ENCODE data around the gene MAD1L1. TPM values are rescaled to one million over a fixed set of nuclear protein-coding genes. Genes with fewer than 3 reads are reported as not detected.

MAD1L1 gene
- 48.4 TPM for total RNA-seq
- long read RNA-seq, transcript MAD1L1-204 (19 exons, 2,991 nt), result minor isoform, 9 of 113 reads
- long read RNA-seq, transcript MAD1L1-202 (19 exons, 2,762 nt), result major isoform, 10 of 113 reads
- long read RNA-seq, partial matches to known transcripts, result 11 of 113 reads
- long read RNA-seq, other reads (novel, unspliced or antisense), result 81 of 113 reads

GRCh38 chr7:2232766-2233520 lies at the start of gene MAD1L1:
Gene MAD1L1 (minus strand): TSS chr7:2232945. CDS start chr7:2230133, 2,812 bp downstream.
- Histone ChIP-seq H3K27me3 (no peaks in the 10 kb centered on the region), H3K4me1 (peaks cover 27% of the 10 kb centered on the region), H3K4me3 (peak within 1 kb of the TSS; percentile 98), H3K36me3 (peaks cover 28% of the 10 kb centered on the region), H3K27ac (peak within 1 kb of the TSS; percentile 72), H3K9me3 (no peaks in the 10 kb centered on the region)
- DNase-seq, result peak; percentile 94
- peak; percentile 91 for ATAC-seq
- TF ChIP-seq CTCF (IDR thresholded peaks at IDR 0.05), result no peak
- intact Hi-C loops (cut with DNase I), result no loop called here

DNA sequence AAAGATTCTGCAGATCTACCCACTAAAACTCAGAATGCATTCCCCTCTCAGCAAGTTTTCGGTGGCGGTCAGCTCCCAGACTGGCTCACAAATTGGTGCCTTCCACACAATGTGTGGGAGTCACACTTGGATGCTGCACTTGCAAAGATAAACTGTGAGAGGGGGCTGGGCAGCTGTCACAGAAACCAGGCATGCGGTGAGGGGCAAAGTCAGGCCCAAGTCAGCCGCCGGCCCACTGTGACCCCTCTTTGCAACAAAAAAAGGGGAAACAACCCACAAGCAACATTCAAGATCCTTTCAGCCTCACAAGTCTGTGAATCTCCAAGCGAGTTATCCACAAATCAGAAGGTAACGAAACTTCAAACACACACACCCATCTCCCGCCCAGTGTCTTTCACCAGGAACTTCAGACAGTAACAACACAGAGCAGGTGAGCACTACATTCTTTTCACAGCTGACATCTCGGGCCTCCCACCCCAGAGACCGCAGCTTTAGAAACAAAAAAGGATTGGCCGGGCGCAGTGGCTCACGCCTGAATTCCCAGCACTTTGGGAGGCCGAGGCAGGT lies 49.5 kb upstream of the MAD1L1 start:
- no peak overlapping the region for H3K27ac ChIP-seq
- ATAC-seq (no peak), DNase-seq (no peak)
- H3K27me3 ChIP-seq, result no peaks in the 10 kb centered on the region
- intact Hi-C loops (cut with DNase I), result no loop called here
- H3K4me3 ChIP-seq, result no peak overlapping the region
- no peaks in the 10 kb centered on the region for H3K36me3 ChIP-seq
- TF ChIP-seq CTCF (IDR thresholded peaks at IDR 0.05), result no peak
- no peaks in the 10 kb centered on the region for H3K9me3 ChIP-seq
- peaks cover 11% of the 10 kb centered on the region for H3K4me1 ChIP-seq

GRCh38 chr7:2281541-2281940 lies 48.8 kb upstream of the MAD1L1 start:
- TF ChIP-seq CTCF (IDR thresholded peaks at IDR 0.05), result no peak
- peaks cover 11% of the 10 kb centered on the region for H3K4me1 ChIP-seq
- H3K9me3 ChIP-seq, result no peaks in the 10 kb centered on the region
- peak; percentile 23 for ATAC-seq
- peaks cover 4% of the 10 kb centered on the region for H3K36me3 ChIP-seq
- H3K27me3 ChIP-seq, result no peaks in the 10 kb centered on the region
- intact Hi-C loops (cut with DNase I), result no loop called here
- H3K27ac ChIP-seq, result no peak overlapping the region
- DNase-seq, result no peak
- no peak overlapping the region for H3K4me3 ChIP-seq

DNA sequence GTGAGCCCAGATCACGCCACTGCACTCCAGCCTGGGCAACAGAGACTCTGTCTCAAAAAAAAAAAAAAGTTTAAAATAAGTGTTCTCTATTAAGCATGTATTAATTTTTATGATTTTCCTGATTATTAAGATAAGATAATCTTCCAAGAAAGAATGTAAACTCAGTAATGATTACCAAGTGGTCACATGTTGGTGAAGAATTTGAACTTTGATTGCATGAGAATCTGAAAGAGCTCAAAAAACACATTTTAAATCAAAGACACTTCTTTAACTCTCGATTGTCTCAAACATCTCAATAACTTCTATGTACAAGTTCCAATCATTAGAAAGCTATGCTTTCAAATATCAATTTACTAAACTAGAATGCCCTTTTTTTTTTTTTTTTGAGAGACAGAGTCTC lies 47.7 kb upstream of the MAD1L1 start:
- Histone ChIP-seq H3K9me3 (no peaks in the 10 kb centered on the region), H3K4me1 (peaks cover 11% of the 10 kb centered on the region), H3K4me3 (no peak overlapping the region), H3K36me3 (peaks cover 11% of the 10 kb centered on the region), H3K27me3 (no peaks in the 10 kb centered on the region), H3K27ac (no peak overlapping the region)
- ATAC-seq (no peak), DNase-seq (no peak)
- intact Hi-C loops (cut with DNase I), result no loop called here
- no peak for TF ChIP-seq CTCF (IDR thresholded peaks at IDR 0.05)

DNA sequence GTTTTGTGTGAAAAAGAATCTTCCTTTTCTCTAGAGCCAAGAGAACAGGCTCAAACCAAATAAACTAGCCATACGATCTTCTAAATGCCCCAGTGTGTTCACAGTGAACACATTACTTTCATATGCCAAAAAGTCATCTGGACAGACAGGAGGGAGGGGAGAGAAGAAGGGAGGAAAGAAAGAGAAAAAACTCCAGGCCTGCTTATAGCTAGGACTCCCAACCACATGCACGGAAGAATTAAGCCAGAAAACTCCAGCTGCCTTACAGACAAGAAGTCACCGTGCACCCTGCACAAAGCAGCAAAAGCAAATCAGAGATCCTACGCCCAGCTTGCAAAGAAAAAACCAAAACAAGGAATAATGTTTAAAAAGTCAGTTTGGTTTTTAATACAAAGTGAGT lies 47.2 kb upstream of the MAD1L1 start:
- no peak overlapping the region for H3K4me3 ChIP-seq
- intact Hi-C loops (cut with DNase I), result no loop called here
- H3K27ac ChIP-seq, result no peak overlapping the region
- DNase-seq (no peak), ATAC-seq (no peak)
- peaks cover 13% of the 10 kb centered on the region for H3K36me3 ChIP-seq
- no peaks in the 10 kb centered on the region for H3K27me3 ChIP-seq
- no peak for TF ChIP-seq CTCF (IDR thresholded peaks at IDR 0.05)
- no peaks in the 10 kb centered on the region for H3K9me3 ChIP-seq
- H3K4me1 ChIP-seq, result peaks cover 11% of the 10 kb centered on the region

Data from upper lobe of right lung (tissue), 1 donor.